RWPE2 (cell line): ENCODE results near the gene CALHM1.
A peak's percentile ranks its signal among the peaks of the same experiment; 100 is the strongest.

Experiments
- ATAC-seq: fragments of 200-7000 bp; cut with Tn5 transposase; 3 replicates; pipeline ENCODE4 v1.9.1; 2021; ENCODE audit warnings: low read depth
- DNase-seq: peaks from one replicate; pipeline ENCODE4 v3.0.0-alpha.2; 2020; ENCODE audit warnings: low spot score
- H3K27ac ChIP-seq: fragments of 450-650 bp; 2 replicates; pipeline ENCODE4 v1.5.1; 2017; ENCODE audit warnings: mild to moderate bottlenecking; ENCODE audit not compliant: poor library complexity, severe bottlenecking
- H3K27me3 ChIP-seq: fragments of 250-450 bp; sonication (Bioruptor Pico); 2 replicates; pipeline ENCODE4 v1.5.1; 2021; ENCODE audit warnings: mild to moderate bottlenecking, moderate library complexity; ENCODE audit not compliant: insufficient read depth, poor library complexity, severe bottlenecking
- H3K36me3 ChIP-seq: fragments of 250-450 bp; sonication (Bioruptor Pico); 2 replicates; pipeline ENCODE4 v1.5.1; 2020; ENCODE audit warnings: low read depth, mild to moderate bottlenecking, moderate library complexity
- H3K4me1 ChIP-seq: fragments of 250-450 bp; sonication (Bioruptor Pico); 2 replicates; pipeline ENCODE4 v1.5.1; 2021; ENCODE audit warnings: mild to moderate bottlenecking, moderate library complexity; ENCODE audit not compliant: insufficient read depth, poor library complexity, severe bottlenecking
- H3K4me3 ChIP-seq: fragments of 250-450 bp; sonication (Bioruptor Pico); 2 replicates; pipeline ENCODE4 v1.5.1; 2021; ENCODE audit warnings: mild to moderate bottlenecking, moderate library complexity; ENCODE audit not compliant: severe bottlenecking
- H3K9me3 ChIP-seq: fragments of 250-450 bp; sonication (Bioruptor Pico); 2 replicates; pipeline ENCODE4 v1.5.1; 2021; ENCODE audit warnings: mild to moderate bottlenecking, moderate library complexity; ENCODE audit not compliant: severe bottlenecking
- TF ChIP-seq, protein P1 (sequence below): fragments of 450-650 bp; IDR thresholded peaks from one replicate; pipeline ENCODE4 v1.5.1; 2017; ENCODE audit warnings: mild to moderate bottlenecking, moderate library complexity; ENCODE audit not compliant: poor library complexity, severe bottlenecking

Gene CALHM1

DNA sequence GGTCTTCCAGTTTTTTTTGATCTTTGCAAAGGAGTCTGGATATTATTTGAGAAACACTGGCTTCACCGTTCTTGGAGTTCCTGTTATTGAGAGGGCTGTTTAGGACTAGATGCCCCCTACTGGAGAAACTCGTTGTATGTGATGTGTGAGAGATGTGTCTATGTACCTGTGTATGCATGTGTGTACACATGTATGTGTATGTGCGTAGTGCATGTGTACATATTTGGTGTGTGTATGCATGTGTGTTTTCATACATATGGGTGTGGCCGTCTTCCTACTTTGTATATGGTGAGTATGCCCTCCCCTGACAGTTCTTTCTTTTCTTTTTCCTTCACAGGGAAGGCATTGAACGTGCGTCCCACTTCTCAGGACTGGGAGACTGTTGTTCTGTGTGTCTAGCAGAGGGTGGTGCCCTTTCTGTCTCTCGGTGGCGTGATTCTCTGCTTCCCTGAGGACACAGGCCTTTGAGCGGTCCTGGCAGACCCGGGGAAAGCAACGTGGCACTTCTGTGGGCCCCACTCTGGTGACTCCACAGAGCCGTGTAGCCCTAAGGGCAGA lies 23.4 kb upstream of the CALHM1 start:
- TF ChIP-seq, protein P1, sequence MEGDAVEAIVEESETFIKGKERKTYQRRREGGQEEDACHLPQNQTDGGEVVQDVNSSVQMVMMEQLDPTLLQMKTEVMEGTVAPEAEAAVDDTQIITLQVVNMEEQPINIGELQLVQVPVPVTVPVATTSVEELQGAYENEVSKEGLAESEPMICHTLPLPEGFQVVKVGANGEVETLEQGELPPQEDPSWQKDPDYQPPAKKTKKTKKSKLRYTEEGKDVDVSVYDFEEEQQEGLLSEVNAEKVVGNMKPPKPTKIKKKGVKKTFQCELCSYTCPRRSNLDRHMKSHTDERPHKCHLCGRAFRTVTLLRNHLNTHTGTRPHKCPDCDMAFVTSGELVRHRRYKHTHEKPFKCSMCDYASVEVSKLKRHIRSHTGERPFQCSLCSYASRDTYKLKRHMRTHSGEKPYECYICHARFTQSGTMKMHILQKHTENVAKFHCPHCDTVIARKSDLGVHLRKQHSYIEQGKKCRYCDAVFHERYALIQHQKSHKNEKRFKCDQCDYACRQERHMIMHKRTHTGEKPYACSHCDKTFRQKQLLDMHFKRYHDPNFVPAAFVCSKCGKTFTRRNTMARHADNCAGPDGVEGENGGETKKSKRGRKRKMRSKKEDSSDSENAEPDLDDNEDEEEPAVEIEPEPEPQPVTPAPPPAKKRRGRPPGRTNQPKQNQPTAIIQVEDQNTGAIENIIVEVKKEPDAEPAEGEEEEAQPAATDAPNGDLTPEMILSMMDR = peak; percentile 70
- H3K9me3 ChIP-seq = no peaks in the 10 kb centered on the region
- H3K27me3 ChIP-seq = no peaks in the 10 kb centered on the region
- ATAC-seq = peak; percentile 64; the same call in 1 of the 3 replicates
- H3K36me3 ChIP-seq = no peaks in the 10 kb centered on the region
- no peak overlapping the region for H3K27ac ChIP-seq
- H3K4me1 ChIP-seq = peaks cover 3% of the 10 kb centered on the region
- H3K4me3 ChIP-seq = no peak overlapping the region
- no peak for DNase-seq

DNA sequence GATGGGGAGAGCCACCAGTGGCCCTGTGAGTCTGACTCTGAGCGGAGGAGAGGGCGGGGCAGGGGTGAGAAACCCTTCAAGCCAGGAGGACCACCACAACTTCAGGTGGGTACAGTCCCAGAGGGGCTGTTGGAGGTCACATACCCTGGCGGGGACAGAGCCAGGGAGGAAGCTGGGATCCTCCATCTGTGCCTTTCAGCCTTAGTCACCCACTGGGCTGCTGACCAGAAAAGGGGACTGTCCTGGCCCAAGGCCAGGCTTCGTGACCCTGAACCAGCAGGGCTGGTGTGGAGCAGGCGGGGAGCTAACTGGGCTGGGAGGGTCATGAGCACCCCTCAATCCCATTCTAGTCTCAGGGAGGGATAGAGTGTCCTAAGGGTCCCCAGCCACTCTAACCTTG lies 21.8 kb upstream of the CALHM1 start:
- no peak for DNase-seq
- ATAC-seq = no peak
- TF ChIP-seq, protein P1 = no peak
- H3K27me3 ChIP-seq = no peaks in the 10 kb centered on the region
- no peaks in the 10 kb centered on the region for H3K9me3 ChIP-seq
- H3K27ac ChIP-seq = no peak overlapping the region
- H3K36me3 ChIP-seq = no peaks in the 10 kb centered on the region
- no peak overlapping the region for H3K4me3 ChIP-seq
- peaks cover 3% of the 10 kb centered on the region for H3K4me1 ChIP-seq

DNA sequence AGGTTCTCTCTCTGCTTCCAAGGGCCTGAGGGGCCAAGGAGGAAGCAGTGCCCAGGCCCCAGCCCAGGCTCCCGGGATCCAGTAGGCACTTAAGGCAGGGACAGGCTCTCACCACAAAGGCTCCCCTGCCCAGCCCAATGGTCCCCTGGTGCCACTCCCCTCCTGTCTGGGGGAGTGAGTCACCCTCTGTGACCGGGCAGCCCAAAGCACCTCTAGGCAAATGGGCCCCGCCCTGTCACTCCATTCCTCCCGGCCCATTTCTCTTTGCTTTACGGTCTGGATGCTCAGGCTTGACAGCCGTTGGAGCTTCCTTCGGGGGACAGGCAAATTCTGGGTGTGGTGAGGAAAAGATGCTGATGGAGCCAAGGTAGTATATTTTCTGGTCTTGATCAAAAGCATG lies 20.4 kb upstream of the CALHM1 start, which contains the start of gene CALHM3:
Gene CALHM3 (minus strand): TSS at position 106 of the 400 bp plus-strand sequence. CDS start 208 bp downstream, outside the sequence.
- no peak within 1 kb of the TSS for H3K27ac ChIP-seq
- ATAC-seq (peak; percentile 85), DNase-seq (no peak)
- no peaks in the 10 kb centered on the region for H3K36me3 ChIP-seq
- H3K9me3 ChIP-seq = no peaks in the 10 kb centered on the region
- no peaks in the 10 kb centered on the region for H3K27me3 ChIP-seq
- TF ChIP-seq, protein P1 = no peak
- H3K4me1 ChIP-seq = peaks cover 3% of the 10 kb centered on the region
- H3K4me3 ChIP-seq = no peak within 1 kb of the TSS

DNA sequence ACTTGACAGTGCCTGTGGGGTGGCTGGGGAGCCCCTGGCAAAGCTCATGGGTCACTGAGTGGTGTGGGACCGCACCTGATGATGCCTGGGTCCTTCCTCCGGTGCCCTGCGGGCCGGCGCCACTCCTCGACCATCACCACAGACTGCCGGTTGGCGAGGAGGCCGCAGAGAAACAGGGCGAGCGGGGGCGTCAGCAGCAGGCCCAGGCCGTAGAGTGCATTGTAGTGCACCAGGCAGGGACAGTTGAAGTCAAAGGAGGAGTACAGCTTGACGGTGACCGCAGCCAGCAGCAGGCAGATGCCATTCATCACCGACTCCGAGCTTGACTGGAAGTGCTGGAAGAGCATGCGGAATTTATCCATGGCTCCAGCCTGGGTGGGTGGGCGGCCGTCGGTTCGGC lies 20.0 kb upstream of the CALHM1 start:
- H3K36me3 ChIP-seq = no peaks in the 10 kb centered on the region
- ATAC-seq = no peak
- H3K27me3 ChIP-seq = no peaks in the 10 kb centered on the region
- TF ChIP-seq, protein P1 = no peak
- no peak overlapping the region for H3K4me3 ChIP-seq
- H3K27ac ChIP-seq = no peak overlapping the region
- DNase-seq = no peak
- no peaks in the 10 kb centered on the region for H3K9me3 ChIP-seq
- peaks cover 3% of the 10 kb centered on the region for H3K4me1 ChIP-seq

DNA sequence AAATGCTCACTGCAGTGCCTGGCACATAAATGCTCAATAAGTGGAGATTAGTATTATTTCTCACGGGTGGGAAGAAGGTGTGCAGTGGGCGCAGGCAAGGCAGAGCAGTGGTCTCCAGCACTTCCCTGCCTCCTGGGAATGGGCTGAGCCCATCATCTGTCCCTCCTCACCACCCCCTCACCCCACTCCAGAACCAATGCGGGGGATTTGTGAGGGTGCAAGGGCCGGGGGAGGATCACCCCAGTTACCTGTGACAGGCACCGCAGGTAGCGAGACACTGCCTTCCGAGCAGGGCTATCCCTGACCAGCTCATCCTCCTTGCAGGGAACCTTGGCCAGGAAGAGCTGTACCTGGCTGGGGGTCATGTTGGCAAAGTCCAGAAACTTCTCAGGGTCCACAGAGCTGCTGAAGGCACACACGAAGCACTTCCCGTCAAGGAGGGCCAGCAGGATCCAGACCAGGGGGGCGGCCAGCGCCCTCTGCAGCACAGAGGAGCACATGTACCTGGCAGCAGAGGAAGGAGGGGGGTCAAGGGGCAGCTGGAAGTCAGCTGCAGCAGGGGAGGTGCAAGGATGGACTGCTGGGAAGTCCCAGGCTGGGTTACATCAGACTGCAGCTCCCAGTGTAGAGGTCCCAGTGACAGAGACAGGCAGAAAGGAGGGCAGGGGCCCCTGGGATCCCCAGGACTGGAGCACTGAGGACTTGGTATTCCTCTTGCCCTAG lies 17.5 kb upstream of the CALHM1 start:
- Histone ChIP-seq H3K9me3 (no peaks in the 10 kb centered on the region), H3K27ac (no peak overlapping the region), H3K27me3 (no peaks in the 10 kb centered on the region), H3K4me1 (peaks cover 3% of the 10 kb centered on the region), H3K36me3 (no peaks in the 10 kb centered on the region), H3K4me3 (no peak overlapping the region)
- TF ChIP-seq, protein P1 = no peak
- ATAC-seq (no peak; the same call in 2 of the 3 replicates), DNase-seq (no peak)
